Naive thymus-derived CD4-positive, alpha-beta T cell (primary cell): ENCODE measurements around the gene TP53TG5. TPM values are rescaled to one million over a fixed set of nuclear protein-coding genes. Genes with fewer than 3 reads are reported as not detected.

Source experiments
- ATAC-seq: fragments of 150-1000 bp; cut with Tn5 transposase; 2 replicates; pipeline ENCODE4 v1.10.0; 2021; ENCODE audit warnings: mild to moderate bottlenecking, moderate library complexity
- CTCF ChIA-PET: fragments of 350-600 bp; sonication (Branson Sonifier 250); formaldehyde crosslinking; loops from one replicate; lab custom pipeline; 2021; ENCODE audit warnings: antibody characterized with exemption; lab: Charles Lee
- POLR2A ChIA-PET: fragments of 350-600 bp; sonication (Branson Sonifier 250); formaldehyde crosslinking; loops from one replicate; lab custom pipeline; 2021; ENCODE audit warnings: antibody characterized with exemption, inconsistent platforms; lab: Charles Lee
- DNase-seq, 9 donors: peaks; one replicate each; pipeline versions ENCODE4 v3.0.0 to v3.0.0-alpha.2; 2020 to 2022; ENCODE audit warnings: mixed read lengths in 1 of 9
- H3K27ac ChIP-seq: one replicate; pipeline ENCODE4 v1.7.0; 2013; ENCODE audit warnings: mild to moderate bottlenecking, low read depth, low read length, moderate library complexity
- H3K27me3 ChIP-seq, 2 donors: one replicate each; pipeline ENCODE4 v1.7.0; 2013; ENCODE audit warnings: low read length in 2 of 2, mild to moderate bottlenecking in 2 of 2, moderate library complexity in 2 of 2; ENCODE audit not compliant: control insufficient read depth in 2 of 2, insufficient read depth in 2 of 2
- H3K36me3 ChIP-seq, 3 experiments: 1 replicate in 2 of 3; 2 replicates in 1 of 3; pipeline ENCODE4 v1.7.0; 2013; ENCODE audit warnings: low read length in 3 of 3, mild to moderate bottlenecking in 3 of 3, moderate library complexity in 1 of 3; ENCODE audit not compliant: insufficient read depth in 3 of 3, control insufficient read depth in 2 of 3
- H3K4me1 ChIP-seq, 2 donors: one replicate each; pipeline ENCODE4 v1.7.0; 2013; ENCODE audit warnings: low read length in 2 of 2, mild to moderate bottlenecking in 2 of 2, moderate library complexity in 1 of 2; ENCODE audit not compliant: control insufficient read depth in 2 of 2, insufficient read depth in 2 of 2
- H3K4me3 ChIP-seq: 2 replicates; pipeline ENCODE4 v1.7.0; 2013; ENCODE audit warnings: mild to moderate bottlenecking, low read length
- H3K9me3 ChIP-seq, 3 experiments: 1 replicate in 2 of 3; 2 replicates in 1 of 3; pipeline ENCODE4 v1.7.0; 2013; ENCODE audit warnings: low read length in 3 of 3; ENCODE audit not compliant: control insufficient read depth in 2 of 3
- H3K27ac Mint-ChIP-seq, 9 donors: one replicate each; pipeline ENCODE4 v1.8.0; 2020 to 2022; ENCODE audit warnings: mixed read lengths in 9 of 9, mild to moderate bottlenecking in 8 of 9, moderate library complexity in 5 of 9, inconsistent platforms in 2 of 9
- H3K27me3 Mint-ChIP-seq, 5 donors: one replicate each; pipeline ENCODE4 v1.8.0; 2021 to 2022; ENCODE audit warnings: mixed read lengths in 5 of 5, mild to moderate bottlenecking in 1 of 5
- H3K36me3 Mint-ChIP-seq, 5 donors: one replicate each; pipeline ENCODE4 v1.8.0; 2020 to 2022; ENCODE audit warnings: mixed read lengths in 5 of 5, mild to moderate bottlenecking in 3 of 5, inconsistent platforms in 1 of 5
- H3K4me1 Mint-ChIP-seq, 7 donors: one replicate each; pipeline ENCODE4 v1.8.0; 2020 to 2022; ENCODE audit warnings: mixed read lengths in 7 of 7, mild to moderate bottlenecking in 3 of 7, inconsistent platforms in 1 of 7
- H3K4me3 Mint-ChIP-seq, 10 donors: one replicate each; pipeline ENCODE4 v1.8.0; 2020 to 2022; ENCODE audit warnings: mild to moderate bottlenecking in 10 of 10, mixed read lengths in 10 of 10, moderate library complexity in 6 of 10, inconsistent platforms in 2 of 10
- H3K9me3 Mint-ChIP-seq, 11 donors: one replicate each; pipeline ENCODE4 v1.8.0; 2020 to 2022; ENCODE audit warnings: mixed read lengths in 11 of 11, mild to moderate bottlenecking in 4 of 11, inconsistent platforms in 1 of 11, moderate library complexity in 1 of 11
- intact Hi-C, 2 donors: fragments of 100-400 bp; cut with micrococcal nuclease; formaldehyde crosslinking; loops; one replicate each; pipeline ENCODE4 v1.15.1; 2023
- polyA plus RNA-seq, 2 donors: library from polyadenylated mRNA; unstranded; fragments of 300-500 nt; fragmentation: Illumina TruSeq; gene quantifications; one replicate each; pipeline ENCODE4 v1.2.3, GENCODE V29; 2021
- total RNA-seq, 6 experiments: library from RNA in 5 of 6; stranded (reverse) in 5 of 6; gene quantifications; 1 replicate in 5 of 6; 2 replicates in 1 of 6; pipeline ENCODE4 v1.2.3 and lab custom pipeline; 2021 to 2026

The TP53TG5 gene
- total and polyA plus RNA-seq, 7 experiments from 2014 or later, result 0.14 to 0.48 (median 0.24) TPM; not detected in 2

- no peak for DNase-seq
- H3K4me3 Mint-ChIP-seq, result no peak overlapping the region
- Histone ChIP-seq H3K4me3 (no peak overlapping the region), H3K27me3 (no peaks in the 10 kb centered on the region), H3K9me3 (no peaks in the 10 kb centered on the region), H3K36me3 (no peaks in the 10 kb centered on the region), H3K4me1 (no peaks in the 10 kb centered on the region), H3K27ac (no peak overlapping the region)
- intact Hi-C loops, result no loop called here
- peaks cover 0 to 4% (median 0%) of the 10 kb centered on the region in 7 donors for H3K4me1 Mint-ChIP-seq
- no peak for ATAC-seq
- CTCF ChIA-PET, result interaction anchor here (0.7 to 2.5 kb wide), 2 partner anchors 50 to 54 kb away, joined by 3 to 9 read pairs; no protein-coding TSS in a partner anchor
- peaks cover 0 to 2% (median 0%) of the 10 kb centered on the region in 5 donors for H3K27me3 Mint-ChIP-seq
- peaks cover 0 to 26% (median 12%) of the 10 kb centered on the region in 5 donors for H3K36me3 Mint-ChIP-seq
- POLR2A ChIA-PET, result no interaction called here
- peaks cover 0 to 5% (median 0%) of the 10 kb centered on the region in 11 donors for H3K9me3 Mint-ChIP-seq
- no peak overlapping the region for H3K27ac Mint-ChIP-seq
Measured at GRCh38 chr20:45387274-45387673, 9.1 kb upstream of the TP53TG5 start.

GRCh38 chr20:45377269-45377668, 856 bp downstream of the TP53TG5 start:
- Mint-ChIP-seq H3K4me1 (peaks cover 16 to 23% (median 20%) of the 10 kb centered on the region in 7 donors), H3K4me3 (no peak overlapping the region), H3K9me3 (no peaks in the 10 kb centered on the region), H3K36me3 (peaks cover 0 to 21% (median 4%) of the 10 kb centered on the region in 5 donors), H3K27me3 (no peaks in the 10 kb centered on the region), H3K27ac (no peak overlapping the region)
- ChIA-PET CTCF (interaction anchor here (0.6 to 1.9 kb wide), 4 partner anchors 14 to 300 kb away, joined by 3 to 6 read pairs (median 4); partner anchors contain the start of genes DBNDD2 and SYS1), POLR2A (no interaction called here)
- DNase-seq (no peak), ATAC-seq (no peak)
- Histone ChIP-seq H3K4me1 (peaks cover 7 to 9% of the 10 kb centered on the region in 2 donors), H3K4me3 (no peak overlapping the region), H3K27ac (no peak overlapping the region), H3K9me3 (no peaks in the 10 kb centered on the region), H3K27me3 (no peaks in the 10 kb centered on the region), H3K36me3 (peaks cover 0 to 16% (median 0%) of the 10 kb centered on the region in 3 experiments)
- intact Hi-C loops, result no loop called here

GRCh38 chr20:45374966-45375365, 3.2 kb downstream of the TP53TG5 start:
- peaks cover 0 to 16% (median 0%) of the 10 kb centered on the region in 3 experiments for H3K36me3 ChIP-seq
- ChIA-PET POLR2A (interaction anchor here (0.6 to 5.1 kb wide), 6 partner anchors 12 to 62 kb away, joined by 3 to 42 read pairs (median 3); partner anchors contain the start of genes PIGT and SYS1), CTCF (interaction anchor here (2.2 to 5.7 kb wide), 4 partner anchors 9 to 78 kb away, joined by 9 to 114 read pairs (median 10); no protein-coding TSS in a partner anchor)
- no peaks in the 10 kb centered on the region for H3K9me3 ChIP-seq
- ATAC-seq, result no peak
- no peak overlapping the region for H3K27ac ChIP-seq
- Mint-ChIP-seq H3K4me3 (peak overlapping the region in 2 of 10 donors; percentile 8 to 21), H3K27me3 (no peaks in the 10 kb centered on the region), H3K27ac (peak overlapping the region in 3 of 9 donors; percentile 87 to 94 (median 92)), H3K4me1 (peaks cover 16 to 39% (median 37%) of the 10 kb centered on the region in 7 donors), H3K9me3 (no peaks in the 10 kb centered on the region), H3K36me3 (peaks cover 0 to 9% (median 0%) of the 10 kb centered on the region in 5 donors)
- no peaks in the 10 kb centered on the region for H3K27me3 ChIP-seq
- peaks cover 7 to 22% of the 10 kb centered on the region in 2 donors for H3K4me1 ChIP-seq
- intact Hi-C loops, result loop anchor here (1.0 kb wide), 2 partner anchors 40 to 62 kb away; no protein-coding TSS in a partner anchor
- no peak for DNase-seq
- no peak overlapping the region for H3K4me3 ChIP-seq

- Mint-ChIP-seq H3K27ac (peak overlapping the region; percentile 87 to 97 (median 96)), H3K36me3 (peaks cover 0 to 6% (median 0%) of the 10 kb centered on the region in 5 donors), H3K27me3 (no peaks in the 10 kb centered on the region), H3K4me3 (peak overlapping the region; percentile 84 to 94 (median 90)), H3K4me1 (peaks cover 13 to 42% (median 41%) of the 10 kb centered on the region in 7 donors), H3K9me3 (no peaks in the 10 kb centered on the region)
- POLR2A ChIA-PET, result interaction anchor here (0.6 to 5.1 kb wide), 12 partner anchors 10 to 529 kb away, joined by 3 to 96 read pairs (median 7); partner anchors contain the start of genes DBNDD2, PIGT and SYS1
- ATAC-seq (no peak), DNase-seq (no peak)
- no peaks in the 10 kb centered on the region for H3K9me3 ChIP-seq
- no peaks in the 10 kb centered on the region for H3K27me3 ChIP-seq
- intact Hi-C loops, result loop anchor here (1.0 kb wide), 2 partner anchors 41 to 63 kb away; no protein-coding TSS in a partner anchor
- CTCF ChIA-PET, result interaction anchor here (0.6 to 5.7 kb wide), 22 partner anchors 8 to 396 kb away, joined by 3 to 114 read pairs (median 8); partner anchors contain the start of genes DBNDD2, PIGT and SYS1
- peak overlapping the region; percentile 77 for H3K27ac ChIP-seq
- peaks cover 0 to 16% (median 0%) of the 10 kb centered on the region in 3 experiments for H3K36me3 ChIP-seq
- peak overlapping the region; percentile 74 for H3K4me3 ChIP-seq
- peaks cover 7 to 23% of the 10 kb centered on the region in 2 donors for H3K4me1 ChIP-seq
Measured at GRCh38 chr20:45374101-45374467, 4.0 kb downstream of the TP53TG5 start.

GRCh38 chr20:45373353-45374100, 4.6 kb downstream of the TP53TG5 start:
- peak; percentile 81 to 90 (median 89) for DNase-seq
- Mint-ChIP-seq H3K9me3 (no peaks in the 10 kb centered on the region), H3K27me3 (no peaks in the 10 kb centered on the region), H3K27ac (peak overlapping the region; percentile 87 to 97 (median 96)), H3K36me3 (peaks cover 0 to 6% (median 0%) of the 10 kb centered on the region in 5 donors), H3K4me1 (peaks cover 18 to 48% (median 46%) of the 10 kb centered on the region in 7 donors), H3K4me3 (peak overlapping the region; percentile 84 to 94 (median 90))
- Histone ChIP-seq H3K27me3 (no peaks in the 10 kb centered on the region), H3K36me3 (peaks cover 0 to 18% (median 0%) of the 10 kb centered on the region in 3 experiments), H3K9me3 (no peaks in the 10 kb centered on the region), H3K4me1 (peaks cover 13 to 29% of the 10 kb centered on the region in 2 donors), H3K4me3 (peak overlapping the region; percentile 74), H3K27ac (peak overlapping the region; percentile 77)
- ChIA-PET POLR2A (interaction anchor here (0.8 to 5.1 kb wide), 12 partner anchors 10 to 563 kb away, joined by 3 to 96 read pairs (median 7); partner anchors contain the start of genes DBNDD2, PIGT and SYS1), CTCF (interaction anchor here (0.6 to 5.7 kb wide), 23 partner anchors 8 to 397 kb away, joined by 3 to 114 read pairs (median 8); partner anchors contain the start of genes DBNDD2, PIGT and SYS1)
- intact Hi-C loops, result loop anchor here (1.0 to 2.0 kb wide), 5 partner anchors 10 to 64 kb away; partner anchors contain the start of genes SYS1 (in 2 of the 2) and PIGT (in 1 of the 2)
- ATAC-seq, result peak; percentile 94
